KOPT-K1 (cell line): ENCODE results near the gene NAT16.

ENCODE experiments used
- H3K27ac ChIP-seq: fragments of 200-600 bp; sonication (generic); 2 replicates; pipeline ENCODE4 v1.5.1; 2016; ENCODE audit warnings: antibody characterized with exemption, mild to moderate bottlenecking, low read depth, low read length; ENCODE audit not compliant: poor library complexity, severe bottlenecking
- H3K36me3 ChIP-seq: fragments of 200-600 bp; sonication (generic); 2 replicates; pipeline ENCODE4 v1.5.1; 2017; ENCODE audit warnings: antibody characterized with exemption, mild to moderate bottlenecking, low read length, moderate library complexity; ENCODE audit not compliant: insufficient read depth
- H3K9me3 ChIP-seq: fragments of 200-600 bp; sonication (generic); 2 replicates; pipeline ENCODE4 v1.5.1; 2017; ENCODE audit warnings: antibody characterized with exemption, low read length, mild to moderate bottlenecking; ENCODE audit not compliant: insufficient read depth, poor library complexity, severe bottlenecking

The NAT16 gene

GRCh38 chr7:101169838-101170551 lies 10.1 kb downstream of the NAT16 start:
- Histone ChIP-seq H3K9me3 (no peaks in the 10 kb centered on the region), H3K36me3 (no peaks in the 10 kb centered on the region), H3K27ac (no peak overlapping the region)

GRCh38 chr7:101169110-101169837 lies 10.8 kb downstream of the NAT16 start:
- Histone ChIP-seq H3K27ac (no peak overlapping the region), H3K36me3 (no peaks in the 10 kb centered on the region), H3K9me3 (no peaks in the 10 kb centered on the region)

- Histone ChIP-seq H3K27ac (no peak overlapping the region), H3K9me3 (no peaks in the 10 kb centered on the region), H3K36me3 (no peaks in the 10 kb centered on the region)
Observed at GRCh38 chr7:101168412-101169049, 11.6 kb downstream of the NAT16 start.

GRCh38 chr7:101167645-101168411 lies 12.3 kb downstream of the NAT16 start:
- H3K9me3 ChIP-seq = no peaks in the 10 kb centered on the region
- no peak overlapping the region for H3K27ac ChIP-seq
- no peaks in the 10 kb centered on the region for H3K36me3 ChIP-seq

GRCh38 chr7:101166909-101167644 lies 13.0 kb downstream of the NAT16 start:
- Histone ChIP-seq H3K9me3 (no peaks in the 10 kb centered on the region), H3K27ac (no peak overlapping the region), H3K36me3 (no peaks in the 10 kb centered on the region)

- no peak overlapping the region for H3K27ac ChIP-seq
- H3K9me3 ChIP-seq = no peaks in the 10 kb centered on the region
- H3K36me3 ChIP-seq = no peaks in the 10 kb centered on the region
Observed at GRCh38 chr7:101166648-101166908, 13.5 kb downstream of the NAT16 start.

GRCh38 chr7:101165958-101166647 lies 14.0 kb downstream of the NAT16 start:
- no peaks in the 10 kb centered on the region for H3K36me3 ChIP-seq
- no peaks in the 10 kb centered on the region for H3K9me3 ChIP-seq
- no peak overlapping the region for H3K27ac ChIP-seq

- H3K36me3 ChIP-seq = no peaks in the 10 kb centered on the region
- no peak within 1 kb of the TSS for H3K27ac ChIP-seq
- H3K9me3 ChIP-seq = no peaks in the 10 kb centered on the region
Observed at GRCh38 chr7:101165075-101165957, 14.8 kb downstream of the NAT16 start, which contains the start of gene VGF. TSS of gene VGF (minus strand) at chr7:101165569. CDS start at chr7:101164843, 726 bp downstream.

GRCh38 chr7:101164071-101164840 lies 15.8 kb downstream of the NAT16 start:
- Histone ChIP-seq H3K27ac (no peak overlapping the region), H3K36me3 (no peaks in the 10 kb centered on the region), H3K9me3 (no peaks in the 10 kb centered on the region)

- Histone ChIP-seq H3K9me3 (no peaks in the 10 kb centered on the region), H3K36me3 (no peaks in the 10 kb centered on the region), H3K27ac (no peak overlapping the region)
Observed at GRCh38 chr7:101163279-101164070, 16.6 kb downstream of the NAT16 start.

GRCh38 chr7:101162551-101163278 lies 17.4 kb downstream of the NAT16 start:
- H3K9me3 ChIP-seq = no peaks in the 10 kb centered on the region
- H3K36me3 ChIP-seq = no peaks in the 10 kb centered on the region
- H3K27ac ChIP-seq = no peak overlapping the region
